ENCODE measurements around the gene LIPA.
"Not testable (repeated sequence)": the region's sequence is repeated elsewhere in the genome, so short reads cannot be mapped to it uniquely, and the experiment has no call there.

Gene LIPA

GRCh38 chr10:89207181-89207800 lies 44.3 kb downstream of the LIPA start, which contains the start of gene CH25H:
Gene CH25H (minus strand): TSS chr10:89207317. CDS start chr10:89207292, 25 bp downstream.
- DNase-seq: peak; percentile 51

GRCh38 chr10:89206402-89207180 lies 45.0 kb downstream of the LIPA start:
- peak; percentile 30 for DNase-seq

DNA sequence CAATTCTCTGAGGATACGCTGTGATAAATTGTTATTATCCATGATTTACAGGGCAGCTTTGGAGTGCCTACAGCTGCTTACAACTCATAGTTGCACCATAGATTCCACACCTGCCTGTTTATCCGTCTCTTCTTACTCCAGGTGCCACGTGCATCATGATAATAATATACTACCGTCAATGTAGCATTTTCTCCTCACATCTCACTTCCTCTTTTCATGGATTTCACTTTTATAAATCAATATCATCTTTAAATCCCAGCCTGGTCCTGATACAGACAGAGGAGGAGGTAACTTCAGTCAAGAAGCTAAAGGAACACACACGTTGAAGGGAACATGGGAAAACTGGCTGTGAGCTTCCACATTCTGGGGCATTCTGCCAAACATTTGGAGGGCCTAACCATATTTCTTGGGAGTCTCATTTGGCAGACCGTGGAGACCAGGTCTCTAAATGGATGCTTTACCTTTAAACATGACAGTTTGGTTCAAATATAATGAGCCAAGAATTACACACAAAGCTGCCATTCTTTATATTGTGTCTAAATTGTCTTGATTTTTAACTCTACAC lies 46.9 kb downstream of the LIPA start:
- DNase-seq: no peak

GRCh38 chr10:89203237-89203636 lies 48.3 kb downstream of the LIPA start:
- no peak for DNase-seq

DNA sequence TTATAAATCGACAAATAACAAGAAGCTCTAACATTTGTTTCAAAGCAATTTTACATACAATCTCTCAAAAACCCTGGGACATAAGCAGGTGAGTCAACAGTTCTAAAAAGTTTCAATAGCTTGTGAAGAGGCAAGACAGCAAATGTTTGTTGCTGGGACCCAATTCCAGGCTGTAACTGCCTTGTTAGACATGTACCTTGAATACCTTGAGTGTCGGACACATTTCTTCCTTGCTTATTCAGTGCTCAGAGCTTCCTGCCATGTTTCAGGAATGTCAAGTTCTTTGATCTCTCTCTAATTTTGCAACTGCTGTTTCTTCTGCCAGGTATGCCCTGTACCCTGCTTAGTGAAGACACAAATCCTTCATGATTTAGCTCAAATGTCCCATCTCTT lies 49.5 kb downstream of the LIPA start:
- no peak for DNase-seq

DNA sequence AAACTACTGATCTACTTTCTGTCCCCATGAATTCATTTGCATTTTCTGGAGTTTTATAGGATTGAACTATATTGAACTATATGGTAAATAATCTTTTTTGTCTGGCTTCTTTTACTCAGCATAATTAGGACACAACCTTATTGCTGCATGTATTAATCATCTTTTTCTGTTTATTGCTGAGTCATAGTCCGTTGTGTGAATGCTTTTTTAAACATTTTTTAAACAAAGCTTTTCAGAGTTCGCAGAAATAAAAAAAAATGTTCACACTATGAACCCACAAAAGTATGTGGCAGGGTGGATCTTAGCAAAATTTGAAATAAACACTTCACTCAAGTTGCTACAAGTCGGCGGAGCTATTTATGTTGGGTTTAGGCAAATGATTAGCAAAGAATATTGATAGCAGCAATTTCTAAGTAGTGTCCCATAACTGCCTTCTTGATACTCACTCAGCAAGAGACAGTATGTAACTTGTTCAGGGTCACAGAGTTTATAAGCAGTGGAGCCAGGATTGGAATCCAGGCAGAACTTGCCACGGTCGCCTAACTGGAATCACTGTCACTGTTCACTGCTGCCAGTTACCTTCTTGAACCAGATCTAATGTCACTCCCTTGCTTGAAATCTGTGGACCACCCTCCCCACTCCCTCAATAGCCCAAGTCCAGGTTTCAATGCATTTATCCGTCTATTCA lies 50.1 kb downstream of the LIPA start:
- no peak for DNase-seq

DNA sequence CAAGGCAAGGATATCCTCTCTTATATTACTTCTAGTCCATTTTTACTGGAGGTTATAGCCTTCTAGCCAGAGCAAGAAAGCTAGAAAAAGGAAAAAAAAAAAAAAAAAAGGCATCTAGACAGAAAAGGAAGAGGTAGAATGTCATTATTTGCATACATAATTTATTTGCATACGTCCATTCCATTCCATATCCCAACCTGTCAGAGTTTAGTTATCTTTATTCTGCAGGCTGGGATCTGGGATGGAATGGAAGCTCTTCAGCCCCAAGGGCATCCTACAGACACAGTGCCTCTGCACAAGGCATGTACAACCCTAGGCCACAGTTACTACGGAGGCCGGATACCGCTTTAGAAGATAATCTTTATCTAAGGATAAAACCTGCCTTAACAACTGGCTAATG lies 54.1 kb downstream of the LIPA start:
- no peak for DNase-seq

DNA sequence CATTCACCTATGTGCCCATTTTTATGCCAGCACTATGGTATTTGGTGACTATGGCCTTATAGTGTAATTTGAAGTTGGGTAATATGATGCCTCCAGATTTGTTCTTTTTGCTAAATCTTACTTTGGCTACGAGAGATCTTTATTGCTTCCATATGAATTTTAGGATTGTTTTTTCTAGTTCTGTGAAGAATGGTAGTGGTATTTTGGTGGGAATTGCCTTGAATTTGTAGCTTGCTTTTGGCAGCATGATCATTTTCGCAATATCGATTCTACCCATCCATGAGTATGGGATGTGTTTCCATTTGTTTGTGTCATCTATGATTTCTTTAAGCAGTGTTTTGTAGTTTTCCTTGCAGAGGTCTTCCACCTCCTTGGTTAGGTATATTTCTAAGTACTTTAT lies 60.3 kb downstream of the LIPA start:
- not testable (repeated sequence) for DNase-seq

- no peak for DNase-seq
Measured at GRCh38 chr10:89189211-89189734, 62.3 kb downstream of the LIPA start.

DNA sequence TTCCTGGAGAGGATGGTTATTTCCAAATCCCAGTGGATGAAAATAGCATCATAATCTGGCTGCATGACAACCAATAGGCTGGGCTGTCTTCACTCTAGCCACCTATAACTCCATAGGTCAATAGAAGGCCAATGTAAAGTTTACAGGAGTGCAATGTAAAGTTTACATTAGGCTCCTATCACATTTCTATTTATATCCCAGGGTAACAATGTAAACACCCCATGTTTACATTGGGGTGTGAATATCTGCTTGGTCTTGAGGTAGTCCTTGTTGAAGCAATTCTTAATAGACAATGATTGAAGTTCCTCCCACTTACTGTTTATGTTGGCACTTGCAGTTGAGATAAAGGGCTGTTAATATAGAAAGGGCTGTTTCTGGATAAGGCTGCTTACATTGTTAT lies 65.9 kb downstream of the LIPA start:
- no peak for DNase-seq

GRCh38 chr10:89184638-89185037 lies 66.9 kb downstream of the LIPA start:
- DNase-seq: no peak

DNA sequence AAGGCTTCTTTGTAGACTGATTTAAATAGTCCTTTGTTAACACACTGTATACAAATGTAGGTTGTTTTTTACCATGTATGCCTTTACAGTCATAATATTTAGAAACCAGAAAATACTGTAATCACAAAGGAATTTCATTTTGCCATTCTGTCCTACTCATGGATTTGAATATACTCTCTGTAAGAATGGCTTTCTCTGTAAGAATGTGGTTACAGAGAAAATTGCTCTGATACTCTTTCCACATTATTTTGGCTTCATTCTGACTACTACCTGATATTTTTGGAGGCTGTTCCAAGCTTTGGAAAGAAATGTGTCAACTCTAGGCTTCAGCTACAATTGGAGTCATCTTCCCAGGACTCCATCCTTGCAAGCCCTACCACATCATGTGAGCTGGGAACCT lies 68.0 kb downstream of the LIPA start:
- DNase-seq: no peak

GRCh38 chr10:89182894-89183293 lies 68.7 kb downstream of the LIPA start:
- no peak for DNase-seq

DNA sequence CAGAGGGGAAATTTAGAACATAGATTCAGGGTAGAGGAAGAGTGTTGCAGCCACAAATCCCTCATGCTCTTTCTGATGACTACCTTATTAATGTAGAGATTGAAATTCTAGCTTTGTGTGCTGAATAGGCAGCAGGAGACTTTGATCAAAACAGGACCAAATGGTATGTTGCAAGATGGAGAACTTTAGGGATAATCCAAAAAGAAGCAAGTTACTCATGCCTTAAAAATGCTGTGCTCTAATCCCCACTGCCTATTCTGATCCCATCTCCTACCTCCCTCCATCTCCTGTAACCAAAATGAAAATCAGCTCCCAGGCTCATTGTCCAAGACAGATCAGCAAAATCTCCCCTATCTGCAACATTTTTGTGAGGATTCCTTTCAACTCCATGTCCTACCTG lies 75.8 kb downstream of the LIPA start:
- DNase-seq: no peak

DNA sequence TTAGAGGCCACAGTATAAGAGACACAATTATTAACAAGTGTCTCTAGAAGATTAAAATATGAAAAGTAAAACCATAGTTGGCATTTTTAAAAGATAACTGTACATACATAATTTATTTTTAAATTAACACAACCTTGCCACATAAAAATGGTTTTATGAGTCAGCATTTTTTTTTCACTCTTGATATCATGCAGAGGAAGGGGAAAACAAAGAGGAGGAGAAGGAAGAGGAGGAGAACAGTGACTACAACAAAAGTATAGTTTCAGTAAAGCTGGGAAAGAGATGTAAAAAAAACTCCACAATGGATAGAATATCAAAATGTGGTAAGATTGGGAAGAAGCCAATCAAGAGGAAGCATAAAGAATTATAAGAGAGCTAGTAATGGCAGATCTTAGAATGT lies 78.5 kb downstream of the LIPA start:
- no peak for DNase-seq

DNA sequence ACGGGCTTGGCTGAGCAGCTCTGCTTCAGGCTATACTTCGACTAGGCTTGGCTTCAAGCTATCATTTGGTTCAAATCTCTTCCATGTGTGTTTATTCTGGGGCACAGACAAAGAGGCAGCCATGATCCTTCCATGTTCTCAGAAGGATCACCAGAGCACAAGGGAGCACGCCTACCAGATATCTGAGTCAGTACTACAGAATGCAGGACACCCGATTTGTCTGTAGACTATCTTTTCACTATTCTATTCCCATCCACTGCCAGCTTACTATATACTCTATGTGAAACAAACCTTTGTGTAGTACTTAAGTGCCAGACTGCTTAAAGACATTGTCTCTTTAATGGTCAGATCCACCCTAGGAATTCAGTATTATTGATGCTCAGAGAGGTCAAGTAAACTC lies 79.6 kb downstream of the LIPA start:
- DNase-seq: no peak

GRCh38 chr10:89171263-89171872 lies 80.2 kb downstream of the LIPA start:
- no peak for DNase-seq

DNA sequence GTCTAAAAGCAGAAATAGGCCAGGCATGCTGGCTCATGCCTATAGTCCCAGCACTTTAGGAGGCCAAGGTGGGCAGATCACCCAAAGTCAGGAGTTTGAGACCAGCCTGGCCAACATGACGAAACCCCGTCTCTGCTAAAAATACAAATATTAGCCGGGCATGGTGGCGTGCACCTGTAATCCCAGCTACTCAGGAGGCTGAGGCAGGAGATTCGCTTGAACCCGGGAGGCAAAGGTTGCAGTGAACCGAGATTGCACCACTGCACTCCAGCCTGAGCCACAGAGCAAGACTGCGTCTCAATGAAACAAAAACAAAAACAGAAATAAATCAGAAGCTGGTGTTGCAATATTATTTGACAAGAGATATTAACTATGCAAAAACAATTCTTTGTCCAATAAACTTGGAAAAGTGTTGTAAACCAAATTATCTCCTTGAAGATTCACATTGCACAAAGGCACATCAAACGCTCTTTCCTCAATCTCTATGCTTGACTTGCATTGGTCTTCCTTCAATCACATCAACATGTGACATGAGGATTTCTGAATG lies 83.1 kb downstream of the LIPA start:
- DNase-seq: not testable (repeated sequence)

GRCh38 chr10:89167915-89168314 lies 83.7 kb downstream of the LIPA start:
- DNase-seq: no peak

GRCh38 chr10:89165923-89166322 lies 85.7 kb downstream of the LIPA start:
- DNase-seq: no peak

DNA sequence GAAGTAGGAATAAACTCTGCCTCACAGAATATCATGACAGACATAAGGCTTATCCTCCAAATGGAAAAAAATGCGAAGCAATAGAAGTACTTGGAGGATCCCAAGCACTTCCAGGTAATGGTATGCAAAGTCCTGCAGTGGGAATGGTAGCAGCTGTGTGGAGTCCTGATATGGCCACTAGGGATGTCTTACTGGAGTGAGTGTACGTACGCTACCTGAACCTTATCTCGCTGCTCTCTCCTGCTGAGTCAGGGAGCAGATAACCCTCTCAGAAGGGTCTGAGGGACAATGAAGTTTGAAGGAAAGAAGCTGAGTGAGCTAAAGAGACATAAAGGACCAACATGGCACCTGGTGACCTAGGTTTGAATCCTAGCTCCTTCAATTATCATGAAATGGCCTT lies 86.7 kb downstream of the LIPA start:
- no peak for DNase-seq

DNA sequence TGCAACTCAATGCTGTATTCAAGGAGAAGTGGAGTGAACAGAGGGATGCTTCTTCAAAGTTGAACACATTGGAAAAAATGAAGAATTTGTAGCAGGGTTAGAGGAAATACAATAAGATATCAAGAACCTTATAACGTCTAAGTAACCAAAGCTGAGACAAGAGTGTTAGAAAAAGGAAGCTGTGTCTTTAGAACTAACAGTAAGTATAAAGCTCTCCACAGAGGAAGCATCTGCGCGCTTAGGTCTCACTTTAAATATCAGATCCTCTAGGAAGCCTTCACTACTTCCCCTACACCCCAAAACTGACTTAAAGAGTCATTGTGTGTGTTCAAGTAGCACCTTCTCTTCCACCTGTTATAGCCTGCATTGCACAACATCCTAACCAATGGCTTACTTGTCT lies 87.5 kb downstream of the LIPA start:
- no peak for DNase-seq
